GM10248 (cell line): ENCODE data around the gene DDX1.

Source experiments
- CTCF ChIA-PET: fragments of 300-600 bp; sonication (Branson Sonifier 250); formaldehyde crosslinking; extraction: SDS; loops from one replicate; lab custom pipeline; 2021; ENCODE audit warnings: antibody characterized with exemption; lab: Yijun Ruan, JAX
- POLR2A ChIA-PET: fragments of 350-650 bp; sonication (Branson Sonifier 250); formaldehyde crosslinking; extraction: SDS; loops from one replicate; lab custom pipeline; 2020; ENCODE audit warnings: antibody characterized with exemption; lab: Yijun Ruan, JAX
- DNase-seq: peaks from one replicate; pipeline ENCODE4 v3.0.0; 2012; ENCODE audit errors: extremely low spot score
- TF ChIP-seq, protein P1 (sequence below): IDR thresholded peaks from 2 replicates; pipeline ENCODE4 v1.5.1; 2012; ENCODE audit warnings: mild to moderate bottlenecking, low read depth; ENCODE audit errors: extremely low read depth, missing control alignments, control extremely low read depth

DDX1 gene

DNA sequence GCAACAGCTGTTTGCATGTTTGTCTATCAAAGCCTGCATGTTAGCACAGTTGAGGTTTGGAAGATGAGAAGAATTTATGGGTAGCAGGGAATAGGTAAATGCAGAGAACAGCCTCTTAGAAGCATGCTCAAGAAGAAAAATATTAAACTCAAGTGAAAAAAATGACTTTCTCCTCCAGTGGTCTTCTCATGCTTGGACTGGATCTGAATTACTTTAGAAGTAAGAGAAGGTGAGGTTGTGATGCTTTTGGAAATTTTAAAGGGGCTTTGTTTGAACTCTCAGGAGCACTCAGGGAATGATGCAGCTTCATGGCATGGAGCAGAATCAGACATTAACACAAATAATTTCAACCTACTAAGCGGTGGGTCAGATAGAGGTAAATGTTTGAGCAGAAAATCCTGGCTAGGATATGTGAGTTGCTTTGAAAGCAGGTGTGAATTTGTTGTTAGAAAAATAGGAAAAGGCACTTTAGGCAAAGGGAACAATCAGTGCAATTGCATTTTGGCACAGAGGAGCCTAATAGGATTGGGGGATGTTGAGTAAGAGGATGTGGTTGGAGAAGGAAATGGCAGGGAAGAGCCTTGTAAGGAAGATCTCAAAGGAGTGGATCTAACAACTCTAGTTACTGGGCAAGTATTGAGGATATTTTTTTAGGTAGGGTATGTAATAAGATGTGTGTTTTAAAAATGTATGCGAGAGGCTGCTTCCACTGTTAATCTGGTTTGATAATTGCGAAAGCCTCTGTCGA lies 76.3 kb downstream of the DDX1 start:
- ChIA-PET CTCF (no interaction called here), POLR2A (no interaction called here)
- TF ChIP-seq, protein P1, sequence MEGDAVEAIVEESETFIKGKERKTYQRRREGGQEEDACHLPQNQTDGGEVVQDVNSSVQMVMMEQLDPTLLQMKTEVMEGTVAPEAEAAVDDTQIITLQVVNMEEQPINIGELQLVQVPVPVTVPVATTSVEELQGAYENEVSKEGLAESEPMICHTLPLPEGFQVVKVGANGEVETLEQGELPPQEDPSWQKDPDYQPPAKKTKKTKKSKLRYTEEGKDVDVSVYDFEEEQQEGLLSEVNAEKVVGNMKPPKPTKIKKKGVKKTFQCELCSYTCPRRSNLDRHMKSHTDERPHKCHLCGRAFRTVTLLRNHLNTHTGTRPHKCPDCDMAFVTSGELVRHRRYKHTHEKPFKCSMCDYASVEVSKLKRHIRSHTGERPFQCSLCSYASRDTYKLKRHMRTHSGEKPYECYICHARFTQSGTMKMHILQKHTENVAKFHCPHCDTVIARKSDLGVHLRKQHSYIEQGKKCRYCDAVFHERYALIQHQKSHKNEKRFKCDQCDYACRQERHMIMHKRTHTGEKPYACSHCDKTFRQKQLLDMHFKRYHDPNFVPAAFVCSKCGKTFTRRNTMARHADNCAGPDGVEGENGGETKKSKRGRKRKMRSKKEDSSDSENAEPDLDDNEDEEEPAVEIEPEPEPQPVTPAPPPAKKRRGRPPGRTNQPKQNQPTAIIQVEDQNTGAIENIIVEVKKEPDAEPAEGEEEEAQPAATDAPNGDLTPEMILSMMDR: no peak
- no peak for DNase-seq

DNA sequence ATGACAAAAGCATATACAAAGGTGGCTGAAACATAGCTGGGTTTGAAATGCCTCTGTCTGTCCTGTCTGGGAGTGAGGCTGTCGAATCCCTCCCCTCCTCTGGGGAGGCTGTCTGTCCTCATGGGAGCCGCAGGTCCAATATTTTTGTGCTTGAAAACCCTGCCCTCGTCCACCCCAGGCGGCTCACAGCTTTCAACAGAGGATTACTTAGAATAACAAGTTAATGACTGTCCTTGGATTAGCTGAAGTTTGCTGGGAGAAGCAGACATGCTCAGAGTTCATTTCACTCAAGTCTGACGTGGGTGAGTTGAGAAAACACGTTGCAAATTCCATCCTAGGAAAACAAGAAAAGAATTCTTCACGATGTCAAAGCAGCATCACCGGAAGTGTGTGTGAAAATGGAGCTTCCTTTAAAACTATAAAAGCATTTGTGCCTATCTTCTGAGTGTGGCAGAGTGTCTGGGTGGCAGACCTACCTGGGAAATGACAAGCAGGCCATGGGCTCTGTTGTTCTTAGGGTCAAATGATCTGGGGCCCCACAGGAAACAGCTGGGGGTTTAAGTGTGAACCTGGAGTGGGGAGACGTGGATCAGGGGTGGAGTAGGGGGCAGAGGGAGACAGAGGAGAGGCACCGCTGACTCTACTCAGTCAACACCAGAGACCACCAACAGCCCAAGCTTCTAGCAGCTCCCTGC lies 77.1 kb downstream of the DDX1 start:
- POLR2A ChIA-PET: no interaction called here
- DNase-seq: no peak

DNA sequence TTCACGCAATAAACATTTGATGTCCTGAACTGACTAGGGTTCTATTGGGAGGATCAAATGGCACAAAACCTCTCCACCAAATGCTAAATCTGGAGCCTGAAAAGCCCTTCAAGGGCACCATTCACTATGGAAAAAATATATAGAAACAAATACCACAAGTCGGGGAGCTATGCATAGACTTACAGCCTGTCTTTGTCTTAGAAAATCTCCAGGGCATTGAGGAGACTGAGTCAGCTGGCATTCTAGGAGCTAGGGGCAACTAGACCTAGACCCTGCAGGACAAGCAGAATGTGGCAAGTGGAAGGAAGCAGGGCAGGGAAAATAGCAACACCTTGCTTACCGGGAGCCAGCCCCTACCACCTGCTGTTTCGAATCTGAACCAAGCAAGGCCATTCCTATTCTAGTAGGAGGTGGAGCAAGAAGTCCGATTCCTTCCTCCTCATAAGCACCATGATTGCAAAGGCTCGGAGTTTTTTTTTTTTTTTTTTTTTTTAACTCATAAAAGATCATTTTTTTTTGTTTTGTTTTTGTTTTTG lies 77.8 kb downstream of the DDX1 start:
- no peak for DNase-seq
- TF ChIP-seq, protein P1: no peak
- POLR2A ChIA-PET: no interaction called here
- CTCF ChIA-PET: interaction anchor here (1.5 kb wide), 1 partner anchor 9 kb away, joined by 4 read pairs; no protein-coding TSS in a partner anchor

More for the DNA sequence above, 77.1 kb downstream of the DDX1 start:
- TF ChIP-seq, protein P1: no peak
- CTCF ChIA-PET: no interaction called here

DNA sequence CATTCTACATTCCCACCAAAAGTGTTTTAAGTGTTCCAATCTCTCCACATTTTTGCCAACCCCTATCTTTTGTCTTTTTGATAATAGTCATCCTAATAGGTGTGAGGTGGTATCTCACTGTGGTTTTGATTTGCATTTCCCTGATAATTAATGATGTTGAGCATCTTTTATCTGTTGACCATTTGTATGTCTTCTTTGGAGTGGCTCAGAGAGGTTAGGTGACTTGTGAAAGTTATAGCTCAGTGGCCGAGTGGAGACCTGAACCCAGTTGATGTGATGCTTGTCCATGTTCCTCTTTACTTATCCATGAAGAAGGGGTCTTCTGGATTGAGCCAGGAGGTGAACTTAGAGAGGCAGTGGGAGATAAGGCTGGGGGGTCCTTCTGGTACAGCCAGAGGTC lies 78.8 kb downstream of the DDX1 start:
- ChIA-PET POLR2A (no interaction called here), CTCF (interaction anchor here (1.3 to 1.5 kb wide), 2 partner anchors 10 to 12 kb away, joined by 3 to 4 read pairs; no protein-coding TSS in a partner anchor)
- TF ChIP-seq, protein P1: no peak
- no peak for DNase-seq

DNA sequence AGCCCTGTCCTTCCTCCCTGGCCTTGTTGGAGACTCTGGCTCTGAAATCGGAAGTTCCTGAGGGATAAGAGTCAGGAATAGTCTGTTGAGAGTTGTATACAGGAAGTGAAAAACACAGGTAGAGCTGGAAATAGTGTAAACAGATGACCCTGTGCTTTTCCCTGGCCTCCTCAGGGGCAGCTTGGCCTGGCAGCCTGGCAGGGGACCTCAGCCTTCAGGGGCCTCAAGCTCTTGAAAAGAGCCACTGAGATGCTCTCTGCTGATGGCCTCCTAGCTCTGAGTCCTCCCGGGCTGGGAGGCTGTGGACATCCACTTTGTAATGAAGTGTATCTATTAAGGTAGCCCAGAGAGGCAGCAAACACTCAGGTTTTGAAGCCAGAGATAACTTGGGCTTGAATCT lies 79.3 kb downstream of the DDX1 start:
- ChIA-PET CTCF (interaction anchor here (1.2 to 1.5 kb wide), 3 partner anchors 10 to 12 kb away, joined by 3 to 4 read pairs (median 3); no protein-coding TSS in a partner anchor), POLR2A (no interaction called here)
- DNase-seq: no peak
- TF ChIP-seq, protein P1: no peak

DNA sequence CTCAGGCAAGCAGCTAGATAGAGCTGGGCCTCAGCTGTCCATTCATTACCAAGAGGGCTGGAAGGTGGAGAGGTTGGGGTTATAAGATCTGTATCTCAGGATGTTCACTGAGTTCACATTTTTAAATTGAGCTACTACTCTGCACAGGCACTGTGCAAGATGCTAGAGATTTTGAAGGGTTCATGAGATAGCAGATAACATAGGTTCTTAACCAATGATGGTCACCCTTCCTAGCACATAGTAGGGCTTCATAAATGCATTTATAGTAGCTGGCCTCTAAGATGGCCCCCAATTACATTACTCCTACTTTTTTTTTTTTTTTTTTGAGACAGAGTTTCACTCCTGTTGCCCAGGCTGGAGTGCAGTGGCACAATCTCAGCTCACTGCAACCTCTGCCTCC lies 79.7 kb downstream of the DDX1 start:
- TF ChIP-seq, protein P1: no peak
- ChIA-PET CTCF (interaction anchor here (1.2 to 1.3 kb wide), 2 partner anchors 11 to 12 kb away, joined by 3 read pairs; no protein-coding TSS in a partner anchor), POLR2A (no interaction called here)
- no peak for DNase-seq
